ENCODE data around the gene AP1G2. TPM values are rescaled to one million over a fixed set of nuclear protein-coding genes. Genes with fewer than 3 reads are reported as not detected.

AP1G2 gene
- total RNA-seq, 2 experiments from 2014 or later: 182 to 190 TPM

GRCh38 chr14:23550812-23551265 lies 16.8 kb downstream of the AP1G2 start:
- CTCF ChIA-PET: interaction anchor here (1.5 to 8.1 kb wide), 3 partner anchors 9 to 12 kb away, joined by 4 to 63 read pairs (median 5); no protein-coding TSS in a partner anchor
- POLR2A ChIA-PET: no interaction called here
- Mint-ChIP-seq H3K27ac (no peak overlapping the region), H3K9me3 (no peaks in the 10 kb centered on the region), H3K4me1 (ENCODE audit: low read depth) (peaks cover 8% of the 10 kb centered on the region), H3K27me3 (no peaks in the 10 kb centered on the region), H3K4me3 (no peak overlapping the region), H3K36me3 (no peaks in the 10 kb centered on the region)
- no peak for DNase-seq
- intact Hi-C loops (cut with micrococcal nuclease): loop anchor here (1.0 to 2.0 kb wide), 3 partner anchors 16 to 230 kb away; partner anchors contain the start of genes AP1G2, NGDN and PABPN1

- H3K27ac Mint-ChIP-seq: no peak overlapping the region
- intact Hi-C loops (cut with micrococcal nuclease): loop anchor here (2.0 kb wide), 2 partner anchors 17 to 229 kb away; partner anchors contain the start of genes AP1G2 and PABPN1
- CTCF ChIA-PET: interaction anchor here (0.8 to 8.1 kb wide), 4 partner anchors 11 to 72 kb away, joined by 3 to 63 read pairs (median 4); no protein-coding TSS in a partner anchor
- H3K36me3 Mint-ChIP-seq: no peaks in the 10 kb centered on the region
- POLR2A ChIA-PET: no interaction called here
- no peaks in the 10 kb centered on the region for H3K9me3 Mint-ChIP-seq
- no peak for DNase-seq
- no peaks in the 10 kb centered on the region for H3K27me3 Mint-ChIP-seq
- H3K4me1 Mint-ChIP-seq (ENCODE audit: low read depth): peaks cover 7% of the 10 kb centered on the region
- H3K4me3 Mint-ChIP-seq: no peak overlapping the region
These were observed 17.3 kb downstream of the AP1G2 start for GRCh38 chr14:23550131-23550811.

- POLR2A ChIA-PET: no interaction called here
- Mint-ChIP-seq H3K4me3 (no peak overlapping the region), H3K9me3 (no peaks in the 10 kb centered on the region), H3K36me3 (no peaks in the 10 kb centered on the region), H3K4me1 (ENCODE audit: low read depth) (peaks cover 2% of the 10 kb centered on the region), H3K27ac (no peak overlapping the region), H3K27me3 (no peaks in the 10 kb centered on the region)
- intact Hi-C loops (cut with micrococcal nuclease): no loop called here
- no peak for DNase-seq
- CTCF ChIA-PET: interaction anchor here (0.7 to 8.1 kb wide), 4 partner anchors 10 to 70 kb away, joined by 3 to 63 read pairs (median 6); no protein-coding TSS in a partner anchor
These were observed 19.0 kb downstream of the AP1G2 start for GRCh38 chr14:23548351-23549318.

GRCh38 chr14:23547924-23548323 lies 19.7 kb downstream of the AP1G2 start:
- CTCF ChIA-PET: interaction anchor here (0.7 to 8.1 kb wide), 3 partner anchors 9 to 69 kb away, joined by 3 to 63 read pairs (median 9); no protein-coding TSS in a partner anchor
- POLR2A ChIA-PET: no interaction called here

GRCh38 chr14:23546450-23547035 lies 21.0 kb downstream of the AP1G2 start:
- Mint-ChIP-seq H3K36me3 (no peaks in the 10 kb centered on the region), H3K9me3 (no peaks in the 10 kb centered on the region), H3K4me3 (no peak overlapping the region), H3K27ac (no peak overlapping the region), H3K27me3 (no peaks in the 10 kb centered on the region), H3K4me1 (ENCODE audit: low read depth) (no peaks in the 10 kb centered on the region)
- POLR2A ChIA-PET: no interaction called here
- DNase-seq: no peak
- CTCF ChIA-PET: interaction anchor here (8.1 kb wide), 1 partner anchor 15 kb away, joined by 63 read pairs; no protein-coding TSS in a partner anchor
- intact Hi-C loops (cut with micrococcal nuclease): no loop called here

More at GRCh38 chr14:23547924-23548323, 19.7 kb downstream of the AP1G2 start:
- DNase-seq: no peak
- H3K4me1 Mint-ChIP-seq (ENCODE audit: low read depth): peaks cover 2% of the 10 kb centered on the region
- H3K4me3 Mint-ChIP-seq: no peak overlapping the region
- no peak overlapping the region for H3K27ac Mint-ChIP-seq
- intact Hi-C loops (cut with micrococcal nuclease): no loop called here
- H3K27me3 Mint-ChIP-seq: no peaks in the 10 kb centered on the region
- H3K9me3 Mint-ChIP-seq: no peaks in the 10 kb centered on the region
- no peaks in the 10 kb centered on the region for H3K36me3 Mint-ChIP-seq

GRCh38 chr14:23545740-23546365 lies 21.7 kb downstream of the AP1G2 start:
- H3K27me3 Mint-ChIP-seq: no peaks in the 10 kb centered on the region
- no peak overlapping the region for H3K27ac Mint-ChIP-seq
- no peak for DNase-seq
- H3K4me3 Mint-ChIP-seq: no peak overlapping the region
- H3K9me3 Mint-ChIP-seq: no peaks in the 10 kb centered on the region
- ChIA-PET POLR2A (no interaction called here), CTCF (interaction anchor here (8.1 kb wide), 1 partner anchor 15 kb away, joined by 63 read pairs; no protein-coding TSS in a partner anchor)
- no peaks in the 10 kb centered on the region for H3K4me1 Mint-ChIP-seq (ENCODE audit: low read depth)
- no peaks in the 10 kb centered on the region for H3K36me3 Mint-ChIP-seq
- intact Hi-C loops (cut with micrococcal nuclease): no loop called here

GRCh38 chr14:23544511-23545447 lies 22.8 kb downstream of the AP1G2 start:
- H3K27me3 Mint-ChIP-seq: no peaks in the 10 kb centered on the region
- CTCF ChIA-PET: interaction anchor here (8.1 to 8.4 kb wide), 2 partner anchors 15 to 16 kb away, joined by 63 to 66 read pairs; no protein-coding TSS in a partner anchor
- no peaks in the 10 kb centered on the region for H3K9me3 Mint-ChIP-seq
- POLR2A ChIA-PET: no interaction called here
- H3K4me3 Mint-ChIP-seq: no peak overlapping the region
- DNase-seq: no peak
- intact Hi-C loops (cut with micrococcal nuclease): no loop called here
- H3K4me1 Mint-ChIP-seq (ENCODE audit: low read depth): no peaks in the 10 kb centered on the region
- H3K27ac Mint-ChIP-seq: no peak overlapping the region
- H3K36me3 Mint-ChIP-seq: no peaks in the 10 kb centered on the region

- ChIA-PET POLR2A (no interaction called here), CTCF (interaction anchor here (1.3 to 8.4 kb wide), 3 partner anchors 17 to 552 kb away, joined by 3 to 66 read pairs (median 63); no protein-coding TSS in a partner anchor)
- H3K36me3 Mint-ChIP-seq: no peaks in the 10 kb centered on the region
- no peak overlapping the region for H3K4me3 Mint-ChIP-seq
- intact Hi-C loops (cut with micrococcal nuclease): no loop called here
- no peak overlapping the region for H3K27ac Mint-ChIP-seq
- no peaks in the 10 kb centered on the region for H3K4me1 Mint-ChIP-seq (ENCODE audit: low read depth)
- H3K27me3 Mint-ChIP-seq: peaks cover 1% of the 10 kb centered on the region
- H3K9me3 Mint-ChIP-seq: no peaks in the 10 kb centered on the region
- DNase-seq: no peak
These were observed 24.2 kb downstream of the AP1G2 start for GRCh38 chr14:23543403-23543802.

- Mint-ChIP-seq H3K9me3 (no peaks in the 10 kb centered on the region), H3K27ac (no peak overlapping the region), H3K36me3 (no peaks in the 10 kb centered on the region), H3K4me1 (ENCODE audit: low read depth) (no peaks in the 10 kb centered on the region), H3K4me3 (no peak overlapping the region), H3K27me3 (peaks cover 2% of the 10 kb centered on the region)
- intact Hi-C loops (cut with micrococcal nuclease): no loop called here
- ChIA-PET CTCF (interaction anchor here (0.5 to 8.4 kb wide), 7 partner anchors 9 to 553 kb away, joined by 3 to 66 read pairs (median 4); partner anchors contain the start of gene ZFHX2), POLR2A (interaction anchor here (0.6 kb wide), 1 partner anchor 284 kb away, joined by 3 read pairs; no protein-coding TSS in a partner anchor)
- DNase-seq: no peak
These were observed 25.3 kb downstream of the AP1G2 start for GRCh38 chr14:23542261-23542660.

- Mint-ChIP-seq H3K36me3 (no peaks in the 10 kb centered on the region), H3K4me1 (ENCODE audit: low read depth) (no peaks in the 10 kb centered on the region), H3K27me3 (peaks cover 2% of the 10 kb centered on the region), H3K9me3 (no peaks in the 10 kb centered on the region), H3K4me3 (no peak overlapping the region), H3K27ac (no peak overlapping the region)
- intact Hi-C loops (cut with micrococcal nuclease): no loop called here
- DNase-seq: no peak
- POLR2A ChIA-PET: no interaction called here
- CTCF ChIA-PET: interaction anchor here (0.7 to 8.4 kb wide), 8 partner anchors 10 to 147 kb away, joined by 3 to 66 read pairs (median 4); no protein-coding TSS in a partner anchor
These were observed 27.5 kb downstream of the AP1G2 start for GRCh38 chr14:23540141-23540469.
